Measurements from ENCODE around the gene TRAF3IP1. TPM values are rescaled to one million over a fixed set of nuclear protein-coding genes. Genes with fewer than 3 reads are reported as not detected.

The TRAF3IP1 gene
- total and polyA plus RNA-seq, 2 of the 13 experiments (the other 11 are each of a cell fraction or from before 2014, with no cell fraction given), result 4.1 to 12.9 TPM

- no peak for TF ChIP-seq AFF4 (CRISPR knock-in tag; IDR thresholded peaks at IDR 0.05)
- TF ChIP-seq MYC (CRISPR knock-in tag; IDR thresholded peaks at IDR 0.05; ENCODE audit: borderline replicate concordance), result peak; percentile 49; the same call in 1 of the 2 replicates
- peak; percentile 48 for TF ChIP-seq HDAC2 (CRISPR knock-in tag; IDR thresholded peaks at IDR 0.05)
- TF ChIP-seq, protein P1, sequence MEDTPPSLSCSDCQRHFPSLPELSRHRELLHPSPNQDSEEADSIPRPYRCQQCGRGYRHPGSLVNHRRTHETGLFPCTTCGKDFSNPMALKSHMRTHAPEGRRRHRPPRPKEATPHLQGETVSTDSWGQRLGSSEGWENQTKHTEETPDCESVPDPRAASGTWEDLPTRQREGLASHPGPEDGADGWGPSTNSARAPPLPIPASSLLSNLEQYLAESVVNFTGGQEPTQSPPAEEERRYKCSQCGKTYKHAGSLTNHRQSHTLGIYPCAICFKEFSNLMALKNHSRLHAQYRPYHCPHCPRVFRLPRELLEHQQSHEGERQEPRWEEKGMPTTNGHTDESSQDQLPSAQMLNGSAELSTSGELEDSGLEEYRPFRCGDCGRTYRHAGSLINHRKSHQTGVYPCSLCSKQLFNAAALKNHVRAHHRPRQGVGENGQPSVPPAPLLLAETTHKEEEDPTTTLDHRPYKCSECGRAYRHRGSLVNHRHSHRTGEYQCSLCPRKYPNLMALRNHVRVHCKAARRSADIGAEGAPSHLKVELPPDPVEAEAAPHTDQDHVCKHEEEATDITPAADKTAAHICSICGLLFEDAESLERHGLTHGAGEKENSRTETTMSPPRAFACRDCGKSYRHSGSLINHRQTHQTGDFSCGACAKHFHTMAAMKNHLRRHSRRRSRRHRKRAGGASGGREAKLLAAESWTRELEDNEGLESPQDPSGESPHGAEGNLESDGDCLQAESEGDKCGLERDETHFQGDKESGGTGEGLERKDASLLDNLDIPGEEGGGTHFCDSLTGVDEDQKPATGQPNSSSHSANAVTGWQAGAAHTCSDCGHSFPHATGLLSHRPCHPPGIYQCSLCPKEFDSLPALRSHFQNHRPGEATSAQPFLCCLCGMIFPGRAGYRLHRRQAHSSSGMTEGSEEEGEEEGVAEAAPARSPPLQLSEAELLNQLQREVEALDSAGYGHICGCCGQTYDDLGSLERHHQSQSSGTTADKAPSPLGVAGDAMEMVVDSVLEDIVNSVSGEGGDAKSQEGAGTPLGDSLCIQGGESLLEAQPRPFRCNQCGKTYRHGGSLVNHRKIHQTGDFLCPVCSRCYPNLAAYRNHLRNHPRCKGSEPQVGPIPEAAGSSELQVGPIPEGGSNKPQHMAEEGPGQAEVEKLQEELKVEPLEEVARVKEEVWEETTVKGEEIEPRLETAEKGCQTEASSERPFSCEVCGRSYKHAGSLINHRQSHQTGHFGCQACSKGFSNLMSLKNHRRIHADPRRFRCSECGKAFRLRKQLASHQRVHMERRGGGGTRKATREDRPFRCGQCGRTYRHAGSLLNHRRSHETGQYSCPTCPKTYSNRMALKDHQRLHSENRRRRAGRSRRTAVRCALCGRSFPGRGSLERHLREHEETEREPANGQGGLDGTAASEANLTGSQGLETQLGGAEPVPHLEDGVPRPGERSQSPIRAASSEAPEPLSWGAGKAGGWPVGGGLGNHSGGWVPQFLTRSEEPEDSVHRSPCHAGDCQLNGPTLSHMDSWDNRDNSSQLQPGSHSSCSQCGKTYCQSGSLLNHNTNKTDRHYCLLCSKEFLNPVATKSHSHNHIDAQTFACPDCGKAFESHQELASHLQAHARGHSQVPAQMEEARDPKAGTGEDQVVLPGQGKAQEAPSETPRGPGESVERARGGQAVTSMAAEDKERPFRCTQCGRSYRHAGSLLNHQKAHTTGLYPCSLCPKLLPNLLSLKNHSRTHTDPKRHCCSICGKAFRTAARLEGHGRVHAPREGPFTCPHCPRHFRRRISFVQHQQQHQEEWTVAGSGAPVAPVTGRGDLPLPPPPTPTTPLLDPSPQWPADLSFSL (CRISPR knock-in tag; IDR thresholded peaks at IDR 0.05), result no peak
- no peak for TF ChIP-seq ZNF761 (CRISPR knock-in tag; conservative IDR thresholded peaks at IDR 0.05)
- TF ChIP-seq MXI1 (IDR thresholded peaks at IDR 0.05; ENCODE audit: borderline replicate concordance, low read depth, low read length), result no peak
- no peak for TF ChIP-seq ZBTB42 (CRISPR knock-in tag; IDR thresholded peaks at IDR 0.05)
- no peak for TF ChIP-seq SNRNP70 (IDR thresholded peaks at IDR 0.05; ENCODE audit: low read depth, low read length)
- no peak for TF ChIP-seq ZNF234 (CRISPR knock-in tag; conservative IDR thresholded peaks at IDR 0.05)
- TF ChIP-seq ZNF564 (CRISPR knock-in tag; IDR thresholded peaks at IDR 0.05), result no peak
- no peak for TF ChIP-seq TFAP4 (IDR thresholded peaks at IDR 0.05; ENCODE audit: borderline replicate concordance, low read depth)
- no peak for TF ChIP-seq MIER2 (CRISPR knock-in tag; IDR thresholded peaks at IDR 0.05)
- peak; percentile 69; the same call in 1 of the 2 replicates for TF ChIP-seq ZNF264 (CRISPR knock-in tag; IDR thresholded peaks at IDR 0.05)
- no peak for TF ChIP-seq NR2F6 (IDR thresholded peaks at IDR 0.05)
- 0 out of 2 replicates have a peak, but pooled peaks have one; percentile 17 for TF ChIP-seq NR2F6 (CRISPR knock-in tag; IDR thresholded peaks at IDR 0.05)
- TF ChIP-seq ZFY (CRISPR knock-in tag; IDR thresholded peaks at IDR 0.05), result peak; percentile 62
- no peak for TF ChIP-seq ZNF782 (CRISPR knock-in tag; IDR thresholded peaks at IDR 0.05; ENCODE audit: borderline replicate concordance)
- no peak for TF ChIP-seq SRSF1 (optimal IDR thresholded peaks at IDR 0.05; ENCODE audit: low read depth, low read length)
- peak; percentile 86 for TF ChIP-seq SP5 (CRISPR knock-in tag; IDR thresholded peaks at IDR 0.05; ENCODE audit: borderline replicate concordance, low read depth)
- TF ChIP-seq SRF (IDR thresholded peaks at IDR 0.05; ENCODE audit: low read depth, low read length), result no peak
Observed at GRCh38 chr2:238434846-238435751, 114.8 kb downstream of the TRAF3IP1 start (continued).
